CD14-positive monocyte (primary cell): ENCODE results near the gene FAIM2. TPM values are rescaled to one million over a fixed set of nuclear protein-coding genes. Genes with fewer than 3 reads are reported as not detected.

ENCODE experiments used
- DNase-seq, 3 donors: peaks; one replicate each; pipeline ENCODE4 v3.0.0-alpha.2; 2011 to 2022
- H2AFZ ChIP-seq: 2 replicates; pipeline ENCODE4 v1.6.0; 2012; ENCODE audit warnings: mild to moderate bottlenecking, low read depth, low read length, inconsistent platforms; ENCODE audit not compliant: insufficient read depth, poor library complexity, severe bottlenecking
- H3K27ac ChIP-seq, 2 donors: 1 replicate in 1 of 2; 2 replicates in 1 of 2; pipeline ENCODE4 v1.5.1; 2012 to 2013; ENCODE audit warnings: low read length in 2 of 2, control low read depth in 1 of 2, inconsistent platforms in 1 of 2, low read depth in 1 of 2, mild to moderate bottlenecking in 1 of 2
- H3K27me3 ChIP-seq, 2 donors: one replicate each; pipeline versions ENCODE4 v1.6.0 to v1.6.1; 2011 to 2013; ENCODE audit warnings: low read length in 2 of 2; ENCODE audit not compliant: control insufficient read depth in 2 of 2, insufficient read depth in 2 of 2
- H3K36me3 ChIP-seq, 2 donors: replicated peaks in 1 of 2; 1 replicate in 1 of 2; 2 replicates in 1 of 2; pipeline versions ENCODE4 v1.5.1 to v1.6.1; 2012 to 2013; ENCODE audit warnings: low read length in 2 of 2, control low read depth in 1 of 2, inconsistent platforms in 1 of 2, mild to moderate bottlenecking in 1 of 2; ENCODE audit not compliant: insufficient read depth in 2 of 2, control insufficient read depth in 1 of 2
- H3K4me1 ChIP-seq, 2 donors: 1 replicate in 1 of 2; 2 replicates in 1 of 2; pipeline versions ENCODE4 v1.5.1 to v1.6.1; 2012 to 2013; ENCODE audit warnings: low read length in 2 of 2, control low read depth in 1 of 2, inconsistent platforms in 1 of 2, mild to moderate bottlenecking in 1 of 2, moderate library complexity in 1 of 2; ENCODE audit not compliant: insufficient read depth in 2 of 2, control insufficient read depth in 1 of 2
- H3K4me2 ChIP-seq: replicated peaks from 2 replicates; pipeline ENCODE3; 2012; ENCODE audit warnings: low read length, moderate library complexity, mild to moderate bottlenecking; ENCODE audit not compliant: poor library complexity, severe bottlenecking; ENCODE audit errors: extremely low read depth
- H3K4me3 ChIP-seq, 3 experiments: fragments of 200-600 bp in 1 of 3; sonication (generic) in 1 of 3; replicated peaks in 1 of 3; 1 replicate in 2 of 3; 2 replicates in 1 of 3; pipeline ENCODE4 v1.5.1; 2011 to 2013; ENCODE audit warnings: low read length in 3 of 3, mild to moderate bottlenecking in 3 of 3, control low read depth in 2 of 3, low read depth in 2 of 3, inconsistent platforms in 1 of 3, moderate library complexity in 1 of 3
- H3K79me2 ChIP-seq: 2 replicates; pipeline ENCODE4 v1.6.0; 2012; ENCODE audit warnings: mild to moderate bottlenecking, control low read depth, inconsistent platforms, low read length, moderate library complexity; ENCODE audit not compliant: insufficient read depth
- H3K9ac ChIP-seq: 2 replicates; pipeline ENCODE4 v1.6.0; 2017; ENCODE audit warnings: low read length, mild to moderate bottlenecking; ENCODE audit not compliant: insufficient read depth, poor library complexity, severe bottlenecking
- H3K9me3 ChIP-seq, 2 donors: replicated peaks in 1 of 2; 1 replicate in 1 of 2; 2 replicates in 1 of 2; pipeline versions ENCODE4 v1.5.1 to v1.6.1; 2012 to 2013; ENCODE audit warnings: low read length in 2 of 2, control low read depth in 1 of 2; ENCODE audit not compliant: control insufficient read depth in 1 of 2, insufficient read depth in 1 of 2
- H4K20me1 ChIP-seq: 2 replicates; pipeline ENCODE4 v1.6.0; 2012; ENCODE audit warnings: mild to moderate bottlenecking, low read length, control low read depth, moderate library complexity; ENCODE audit not compliant: insufficient read depth
- H3K27ac Mint-ChIP-seq, 7 donors: one replicate each; pipeline ENCODE4 v1.8.0; 2020; ENCODE audit warnings: mild to moderate bottlenecking in 7 of 7, mixed read lengths in 7 of 7, moderate library complexity in 6 of 7, inconsistent platforms in 2 of 7
- H3K27me3 Mint-ChIP-seq, 3 donors: one replicate each; pipeline ENCODE4 v1.8.0; 2021 to 2022; ENCODE audit warnings: low read depth in 3 of 3, mild to moderate bottlenecking in 3 of 3, mixed read lengths in 3 of 3, moderate library complexity in 3 of 3, inconsistent platforms in 1 of 3
- H3K36me3 Mint-ChIP-seq, 2 donors: one replicate each; pipeline ENCODE4 v1.8.0; 2020; ENCODE audit warnings: mixed read lengths in 2 of 2, inconsistent platforms in 1 of 2, mild to moderate bottlenecking in 1 of 2
- H3K4me1 Mint-ChIP-seq: one replicate; pipeline ENCODE4 v1.8.0; 2020; ENCODE audit warnings: mild to moderate bottlenecking, mixed read lengths
- H3K4me3 Mint-ChIP-seq, 2 donors: one replicate each; pipeline ENCODE4 v1.8.0; 2020; ENCODE audit warnings: mild to moderate bottlenecking in 2 of 2, mixed read lengths in 2 of 2, moderate library complexity in 1 of 2
- H3K9me3 Mint-ChIP-seq, 7 donors: one replicate each; pipeline ENCODE4 v1.8.0; 2020 to 2022; ENCODE audit warnings: mixed read lengths in 7 of 7, mild to moderate bottlenecking in 6 of 7, moderate library complexity in 6 of 7, inconsistent platforms in 2 of 7
- WGBS: methylation state at CpG from one replicate; pipeline ENCODE4 v1.1.5; 2013; ENCODE audit warnings: missing lambda C conversion rate; ENCODE audit not compliant: insufficient coverage; 5-methylcytosine and 5-hydroxymethylcytosine counted together
- intact Hi-C, 2 donors: fragments of 100-400 bp; cut with micrococcal nuclease; formaldehyde crosslinking; loops; one replicate each; pipeline versions ENCODE4 v1.15.0 to v1.15.1; 2023
- polyA plus RNA-seq, 3 donors: library from polyadenylated mRNA; depleted of rRNA in 1 of 3; unstranded in 2 of 3; stranded (reverse) in 1 of 3; fragments of 300-500 nt in 2 of 3; fragments of >200 nt in 1 of 3; fragmentation: Illumina TruSeq in 2 of 3; gene quantifications; 1 replicate in 2 of 3; 2 replicates in 1 of 3; pipeline ENCODE4 v1.2.3, GENCODE V29; 2012 to 2021
- TF ChIP-seq, protein P1 (sequence below): fragments of 200-600 bp; IDR thresholded peaks from one replicate; pipeline ENCODE4 v1.8.0; 2022; ENCODE audit warnings: antibody characterized with exemption, mild to moderate bottlenecking

Gene FAIM2
- polyA plus RNA-seq, 3 donors: not detected

DNA sequence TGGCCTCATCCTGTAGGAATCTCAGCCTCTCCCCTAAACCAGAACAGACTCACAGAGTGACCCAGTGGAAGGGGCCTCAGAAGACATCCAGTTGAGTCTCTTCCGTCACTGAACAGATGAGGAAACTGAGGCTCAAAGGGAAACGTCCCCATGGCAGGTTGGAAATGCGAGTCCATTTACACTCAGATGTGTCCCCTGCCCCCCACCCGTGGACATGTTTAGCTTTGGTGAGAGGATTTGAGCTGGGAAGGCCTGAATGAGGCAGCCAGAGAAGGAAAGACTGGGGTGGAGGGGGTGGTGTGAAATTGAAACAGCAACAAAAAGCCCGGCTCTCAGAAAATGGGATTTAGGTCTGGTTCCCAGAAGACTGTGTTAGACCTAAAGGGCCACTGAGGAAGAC lies 1.7 kb downstream of the FAIM2 start:
- H3K4me2 ChIP-seq: no peak overlapping the region
- no peak overlapping the region for H2AFZ ChIP-seq
- TF ChIP-seq, protein P1, sequence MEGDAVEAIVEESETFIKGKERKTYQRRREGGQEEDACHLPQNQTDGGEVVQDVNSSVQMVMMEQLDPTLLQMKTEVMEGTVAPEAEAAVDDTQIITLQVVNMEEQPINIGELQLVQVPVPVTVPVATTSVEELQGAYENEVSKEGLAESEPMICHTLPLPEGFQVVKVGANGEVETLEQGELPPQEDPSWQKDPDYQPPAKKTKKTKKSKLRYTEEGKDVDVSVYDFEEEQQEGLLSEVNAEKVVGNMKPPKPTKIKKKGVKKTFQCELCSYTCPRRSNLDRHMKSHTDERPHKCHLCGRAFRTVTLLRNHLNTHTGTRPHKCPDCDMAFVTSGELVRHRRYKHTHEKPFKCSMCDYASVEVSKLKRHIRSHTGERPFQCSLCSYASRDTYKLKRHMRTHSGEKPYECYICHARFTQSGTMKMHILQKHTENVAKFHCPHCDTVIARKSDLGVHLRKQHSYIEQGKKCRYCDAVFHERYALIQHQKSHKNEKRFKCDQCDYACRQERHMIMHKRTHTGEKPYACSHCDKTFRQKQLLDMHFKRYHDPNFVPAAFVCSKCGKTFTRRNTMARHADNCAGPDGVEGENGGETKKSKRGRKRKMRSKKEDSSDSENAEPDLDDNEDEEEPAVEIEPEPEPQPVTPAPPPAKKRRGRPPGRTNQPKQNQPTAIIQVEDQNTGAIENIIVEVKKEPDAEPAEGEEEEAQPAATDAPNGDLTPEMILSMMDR: no peak
- H3K36me3 Mint-ChIP-seq: peaks cover 6% of the 10 kb centered on the region in 2 donors
- peaks cover 37 to 65% (median 50%) of the 10 kb centered on the region in 3 donors for H3K27me3 Mint-ChIP-seq
- intact Hi-C loops: no loop called here
- H3K9me3 Mint-ChIP-seq: peaks cover 0 to 6% (median 4%) of the 10 kb centered on the region in 7 donors
- peaks cover 8 to 39% of the 10 kb centered on the region in 2 donors for H3K27me3 ChIP-seq
- H3K4me1 ChIP-seq: peaks cover 0 to 4% of the 10 kb centered on the region in 2 donors
- peaks cover 10% of the 10 kb centered on the region for H3K4me1 Mint-ChIP-seq
- DNase-seq: no peak
- H3K27ac Mint-ChIP-seq: no peak overlapping the region
- no peak overlapping the region for H3K4me3 ChIP-seq
- no peak overlapping the region for H3K9ac ChIP-seq
- no peaks in the 10 kb centered on the region for H3K79me2 ChIP-seq
- WGBS: 85% methylated on average over 5 of the region's 5 CpGs
- no peaks in the 10 kb centered on the region for H3K9me3 ChIP-seq
- H3K27ac ChIP-seq: no peak overlapping the region
- no peaks in the 10 kb centered on the region for H4K20me1 ChIP-seq
- no peaks in the 10 kb centered on the region for H3K36me3 ChIP-seq
- peak overlapping the region in 1 of 2 donors; percentile 41 for H3K4me3 Mint-ChIP-seq

DNA sequence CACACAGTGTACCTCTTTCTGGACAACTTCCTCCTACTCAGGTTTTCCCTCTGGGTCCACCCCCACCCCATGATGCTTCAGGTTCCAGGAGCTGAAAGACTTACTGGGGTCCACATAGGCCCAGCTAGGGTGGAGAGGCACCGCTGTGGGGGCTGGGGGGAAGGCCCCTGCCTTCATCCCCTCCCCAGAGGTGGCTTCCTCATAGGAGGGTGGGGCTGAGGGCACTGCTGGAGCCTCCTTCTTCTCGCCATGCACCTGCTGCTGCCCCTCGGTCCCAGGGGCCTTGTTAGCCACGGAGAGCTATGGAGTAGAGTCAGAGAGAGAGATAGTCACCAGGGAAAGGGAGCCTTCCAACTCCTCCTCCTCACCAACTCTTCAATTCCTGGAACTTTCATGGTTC lies 2.7 kb downstream of the FAIM2 start:
- H3K27ac ChIP-seq: no peak overlapping the region
- Mint-ChIP-seq H3K27ac (no peak overlapping the region), H3K4me3 (peak overlapping the region in 1 of 2 donors; percentile 2), H3K9me3 (peaks cover 0 to 6% (median 4%) of the 10 kb centered on the region in 7 donors), H3K27me3 (peaks cover 33 to 58% (median 44%) of the 10 kb centered on the region in 3 donors), H3K36me3 (peaks cover 6% of the 10 kb centered on the region in 2 donors), H3K4me1 (peaks cover 10% of the 10 kb centered on the region)
- TF ChIP-seq, protein P1: no peak
- H3K4me1 ChIP-seq: peaks cover 0 to 4% of the 10 kb centered on the region in 2 donors
- no peak overlapping the region for H3K4me2 ChIP-seq
- WGBS: no CpG with 5 or more reads among the region's 4 CpGs
- H4K20me1 ChIP-seq: no peaks in the 10 kb centered on the region
- H2AFZ ChIP-seq: no peak overlapping the region
- no peaks in the 10 kb centered on the region for H3K36me3 ChIP-seq
- no peaks in the 10 kb centered on the region for H3K79me2 ChIP-seq
- DNase-seq: no peak
- no peaks in the 10 kb centered on the region for H3K9me3 ChIP-seq
- H3K4me3 ChIP-seq: no peak overlapping the region
- H3K9ac ChIP-seq: no peak overlapping the region
- peaks cover 8 to 36% of the 10 kb centered on the region in 2 donors for H3K27me3 ChIP-seq
- intact Hi-C loops: no loop called here
